Measurements from ENCODE around the gene TNFRSF19.

Gene TNFRSF19

GRCh38 chr13:23645851-23646250 lies 75.6 kb downstream of the TNFRSF19 start:
- WGBS (ENCODE audit: extremely low coverage, insufficient coverage, insufficient read length) = no CpG with 5 or more reads among the region's 5 CpGs

GRCh38 chr13:23651439-23651838 lies 81.2 kb downstream of the TNFRSF19 start:
- Histone ChIP-seq H3K79me1 (ENCODE audit: low read length) (no peaks in the 10 kb centered on the region), H3K79me2 (ENCODE audit: control insufficient read depth, insufficient read depth, low read length, poor library complexity) (no peaks in the 10 kb centered on the region), H3K23ac (ENCODE audit: low read length) (no peak overlapping the region), H3K9me3 (ENCODE audit: insufficient read depth, low read depth, low read length) (no peaks in the 10 kb centered on the region), H3K27ac (ENCODE audit: low read depth, low read length) (no peak overlapping the region), H4K91ac (ENCODE audit: low read depth, low read length) (no peak overlapping the region), H3K4me2 (ENCODE audit: low read length) (no peak overlapping the region), H2BK12ac (ENCODE audit: low read length) (no peak overlapping the region), H3K18ac (ENCODE audit: low read length) (no peak overlapping the region), H3K14ac (ENCODE audit: low read length) (no peak overlapping the region), H2BK120ac (ENCODE audit: insufficient read depth, low read length, poor library complexity) (no peak overlapping the region), H3K9ac (ENCODE audit: low read length) (no peak overlapping the region), H3K36me3 (ENCODE audit: control insufficient read depth in 1 of 2, insufficient read depth in 2 of 2, low read length in 2 of 2) (peaks cover 4 to 14% of the 10 kb centered on the region in 2 experiments), H4K8ac (ENCODE audit: low read depth, low read length) (no peak overlapping the region), H4K12ac (ENCODE audit: low read depth, low read length) (no peak overlapping the region), H3K4me3 (ENCODE audit: low read depth, low read length) (no peak overlapping the region), H3K27me3 (ENCODE audit: insufficient read depth, low read length) (no peaks in the 10 kb centered on the region), H3K4ac (ENCODE audit: low read depth, low read length) (no peak overlapping the region), H3K4me1 (ENCODE audit: control insufficient read depth in 1 of 2, insufficient read depth in 2 of 2, low read length in 2 of 2) (no peaks in the 10 kb centered on the region), H2AFZ (ENCODE audit: insufficient read depth, low read length, poor library complexity) (no peak overlapping the region), H2BK5ac (ENCODE audit: low read depth, low read length, poor library complexity) (no peak overlapping the region), H2AK5ac (ENCODE audit: low read length) (no peak overlapping the region)
- no CpG with 5 or more reads among the region's 1 CpG for WGBS (ENCODE audit: extremely low coverage, insufficient coverage, insufficient read length)
- no peak for DNase-seq

More at GRCh38 chr13:23645851-23646250, 75.6 kb downstream of the TNFRSF19 start:
- Histone ChIP-seq H3K4ac (ENCODE audit: low read depth, low read length) (no peak overlapping the region), H4K12ac (ENCODE audit: low read depth, low read length) (no peak overlapping the region), H3K4me2 (ENCODE audit: low read length) (no peak overlapping the region), H3K36me3 (ENCODE audit: control insufficient read depth in 1 of 2, insufficient read depth in 2 of 2, low read length in 2 of 2) (peaks cover 4 to 18% of the 10 kb centered on the region in 2 experiments), H3K79me1 (ENCODE audit: low read length) (no peaks in the 10 kb centered on the region), H3K23ac (ENCODE audit: low read length) (no peak overlapping the region), H3K27me3 (ENCODE audit: insufficient read depth, low read length) (no peaks in the 10 kb centered on the region), H3K79me2 (ENCODE audit: control insufficient read depth, insufficient read depth, low read length, poor library complexity) (no peaks in the 10 kb centered on the region), H3K18ac (ENCODE audit: low read length) (no peak overlapping the region), H2BK120ac (ENCODE audit: insufficient read depth, low read length, poor library complexity) (no peak overlapping the region), H3K4me3 (ENCODE audit: low read depth, low read length) (no peak overlapping the region), H4K8ac (ENCODE audit: low read depth, low read length) (no peak overlapping the region), H3K9me3 (ENCODE audit: insufficient read depth, low read depth, low read length) (no peaks in the 10 kb centered on the region), H3K9ac (ENCODE audit: low read length) (no peak overlapping the region), H3K4me1 (ENCODE audit: control insufficient read depth in 1 of 2, insufficient read depth in 2 of 2, low read length in 2 of 2) (no peaks in the 10 kb centered on the region), H4K91ac (ENCODE audit: low read depth, low read length) (no peak overlapping the region), H2AFZ (ENCODE audit: insufficient read depth, low read length, poor library complexity) (no peak overlapping the region), H2AK5ac (ENCODE audit: low read length) (no peak overlapping the region), H3K27ac (ENCODE audit: low read depth, low read length) (no peak overlapping the region), H3K14ac (ENCODE audit: low read length) (no peak overlapping the region), H2BK12ac (ENCODE audit: low read length) (no peak overlapping the region), H2BK5ac (ENCODE audit: low read depth, low read length, poor library complexity) (no peak overlapping the region)
- no peak for DNase-seq

GRCh38 chr13:23651887-23652286 lies 81.7 kb downstream of the TNFRSF19 start:
- Histone ChIP-seq H3K4me2 (ENCODE audit: low read length) (no peak overlapping the region), H3K79me1 (ENCODE audit: low read length) (no peaks in the 10 kb centered on the region), H3K4me1 (ENCODE audit: control insufficient read depth in 1 of 2, insufficient read depth in 2 of 2, low read length in 2 of 2) (no peaks in the 10 kb centered on the region), H2AK5ac (ENCODE audit: low read length) (no peak overlapping the region), H3K23ac (ENCODE audit: low read length) (no peak overlapping the region), H4K12ac (ENCODE audit: low read depth, low read length) (no peak overlapping the region), H2BK5ac (ENCODE audit: low read depth, low read length, poor library complexity) (no peak overlapping the region), H3K4ac (ENCODE audit: low read depth, low read length) (no peak overlapping the region), H3K79me2 (ENCODE audit: control insufficient read depth, insufficient read depth, low read length, poor library complexity) (no peaks in the 10 kb centered on the region), H2BK120ac (ENCODE audit: insufficient read depth, low read length, poor library complexity) (no peak overlapping the region), H3K14ac (ENCODE audit: low read length) (no peak overlapping the region), H3K36me3 (ENCODE audit: control insufficient read depth in 1 of 2, insufficient read depth in 2 of 2, low read length in 2 of 2) (peaks cover 4 to 14% of the 10 kb centered on the region in 2 experiments), H3K27me3 (ENCODE audit: insufficient read depth, low read length) (no peaks in the 10 kb centered on the region), H4K8ac (ENCODE audit: low read depth, low read length) (no peak overlapping the region), H3K4me3 (ENCODE audit: low read depth, low read length) (no peak overlapping the region), H3K9ac (ENCODE audit: low read length) (no peak overlapping the region), H3K27ac (ENCODE audit: low read depth, low read length) (no peak overlapping the region), H2AFZ (ENCODE audit: insufficient read depth, low read length, poor library complexity) (no peak overlapping the region), H3K9me3 (ENCODE audit: insufficient read depth, low read depth, low read length) (no peaks in the 10 kb centered on the region), H3K18ac (ENCODE audit: low read length) (no peak overlapping the region), H2BK12ac (ENCODE audit: low read length) (no peak overlapping the region), H4K91ac (ENCODE audit: low read depth, low read length) (no peak overlapping the region)
- DNase-seq = no peak
- no CpG with 5 or more reads among the region's 2 CpGs for WGBS (ENCODE audit: extremely low coverage, insufficient coverage, insufficient read length)

- H3K4ac ChIP-seq (ENCODE audit: low read depth, low read length) = no peak overlapping the region
- H2BK12ac ChIP-seq (ENCODE audit: low read length) = no peak overlapping the region
- H4K12ac ChIP-seq (ENCODE audit: low read depth, low read length) = no peak overlapping the region
- no peaks in the 10 kb centered on the region for H3K79me1 ChIP-seq (ENCODE audit: low read length)
- no peak overlapping the region for H2AK5ac ChIP-seq (ENCODE audit: low read length)
- no peaks in the 10 kb centered on the region for H3K27me3 ChIP-seq (ENCODE audit: insufficient read depth, low read length)
- no peak overlapping the region for H2BK120ac ChIP-seq (ENCODE audit: insufficient read depth, low read length, poor library complexity)
- no peak overlapping the region for H3K27ac ChIP-seq (ENCODE audit: low read depth, low read length)
- no peaks in the 10 kb centered on the region for H3K9me3 ChIP-seq (ENCODE audit: insufficient read depth, low read depth, low read length)
- no peak overlapping the region for H3K23ac ChIP-seq (ENCODE audit: low read length)
- H3K4me2 ChIP-seq (ENCODE audit: low read length) = no peak overlapping the region
- no CpG with 5 or more reads among the region's 10 CpGs for WGBS (ENCODE audit: extremely low coverage, insufficient coverage, insufficient read length)
- H3K14ac ChIP-seq (ENCODE audit: low read length) = no peak overlapping the region
- H3K79me2 ChIP-seq (ENCODE audit: control insufficient read depth, insufficient read depth, low read length, poor library complexity) = no peaks in the 10 kb centered on the region
- no peak overlapping the region for H2BK5ac ChIP-seq (ENCODE audit: low read depth, low read length, poor library complexity)
- peaks cover 4 to 14% of the 10 kb centered on the region in 2 experiments for H3K36me3 ChIP-seq (ENCODE audit: control insufficient read depth in 1 of 2, insufficient read depth in 2 of 2, low read length in 2 of 2)
- no peak overlapping the region for H4K8ac ChIP-seq (ENCODE audit: low read depth, low read length)
- peaks cover 0 to 3% of the 10 kb centered on the region in 2 experiments for H3K4me1 ChIP-seq (ENCODE audit: control insufficient read depth in 1 of 2, insufficient read depth in 2 of 2, low read length in 2 of 2)
- H2AFZ ChIP-seq (ENCODE audit: insufficient read depth, low read length, poor library complexity) = no peak overlapping the region
- DNase-seq = no peak
- no peak overlapping the region for H4K91ac ChIP-seq (ENCODE audit: low read depth, low read length)
- H3K4me3 ChIP-seq (ENCODE audit: low read depth, low read length) = no peak overlapping the region
- H3K18ac ChIP-seq (ENCODE audit: low read length) = no peak overlapping the region
- H3K9ac ChIP-seq (ENCODE audit: low read length) = no peak overlapping the region
Measured at GRCh38 chr13:23652909-23653726, 82.9 kb downstream of the TNFRSF19 start.
